B cell (primary cell): ENCODE measurements around the gene PRUNE1. TPM values are rescaled to one million over a fixed set of nuclear protein-coding genes. Genes with fewer than 3 reads are reported as not detected.

ENCODE experiments used
- ATAC-seq: fragments of 200-7000 bp; cut with Tn5 transposase; one replicate; pipeline ENCODE4 v1.10.0; 2021; ENCODE audit warnings: low read depth, mild to moderate bottlenecking, moderate number of reproducible peaks, moderate library complexity
- CTCF ChIA-PET: fragments of 350-600 bp; sonication (Branson Sonifier 250); formaldehyde crosslinking; loops from one replicate; lab custom pipeline; 2021; ENCODE audit warnings: antibody characterized with exemption, inconsistent platforms; lab: Charles Lee
- POLR2A ChIA-PET: fragments of 350-600 bp; sonication (Branson Sonifier 250); formaldehyde crosslinking; loops from one replicate; lab custom pipeline; 2021; ENCODE audit warnings: antibody characterized with exemption; lab: Charles Lee
- DNase-seq: peaks from one replicate; pipeline ENCODE4 v3.0.0; 2013
- H2AFZ ChIP-seq: 2 replicates; pipeline ENCODE4 v1.6.1; 2012; ENCODE audit warnings: mild to moderate bottlenecking, low read depth, low read length; ENCODE audit not compliant: insufficient read depth, poor library complexity, severe bottlenecking
- H3K27ac ChIP-seq, 2 donors: 1 replicate in 1 of 2; 2 replicates in 1 of 2; pipeline ENCODE4 v1.5.1; 2012 to 2013; ENCODE audit warnings: low read length in 2 of 2, mild to moderate bottlenecking in 2 of 2, moderate library complexity in 1 of 2
- H3K27me3 ChIP-seq, 4 experiments: fragments of 200-600 bp in 1 of 4; sonication (generic) in 1 of 4; replicated peaks in 1 of 4; 1 replicate in 2 of 4; 2 replicates in 2 of 4; pipeline versions ENCODE4 v1.6.1 to v1.7.0; 2013 to 2016; ENCODE audit warnings: low read length in 3 of 4, mild to moderate bottlenecking in 2 of 4, mixed read lengths in 1 of 4, moderate library complexity in 1 of 4; ENCODE audit not compliant: insufficient read depth in 4 of 4, control insufficient read depth in 3 of 4; ENCODE audit errors: control extremely low read depth in 1 of 4
- H3K36me3 ChIP-seq, 2 experiments: replicated peaks in 1 of 2; 1 replicate in 1 of 2; 2 replicates in 1 of 2; pipeline versions ENCODE4 v1.6.1 to v1.7.1; 2013; ENCODE audit warnings: low read length in 1 of 2; ENCODE audit not compliant: insufficient read depth in 2 of 2, control insufficient read depth in 1 of 2; ENCODE audit errors: control extremely low read depth in 1 of 2, extremely low read depth in 1 of 2
- H3K4me1 ChIP-seq, 2 donors: fragments of 200-600 bp in 1 of 2; sonication (generic) in 1 of 2; 1 replicate in 1 of 2; 2 replicates in 1 of 2; pipeline versions ENCODE4 v1.5.1 to v1.6.1; 2013 to 2017; ENCODE audit warnings: low read length in 2 of 2; ENCODE audit not compliant: control insufficient read depth in 2 of 2, insufficient read depth in 2 of 2
- H3K4me2 ChIP-seq: replicated peaks from 2 replicates; pipeline ENCODE3; 2012; ENCODE audit warnings: mild to moderate bottlenecking, low read depth, low read length; ENCODE audit not compliant: poor library complexity, severe bottlenecking
- H3K4me3 ChIP-seq, 5 experiments: fragments of 200-600 bp in 1 of 5; sonication (generic) in 1 of 5; 1 replicate in 3 of 5; 2 replicates in 2 of 5; pipeline versions ENCODE4 v1.5.1 to v1.7.0; 2011 to 2016; ENCODE audit warnings: low read length in 4 of 5, mild to moderate bottlenecking in 4 of 5, low read depth in 2 of 5, control low read depth in 1 of 5, moderate library complexity in 1 of 5; ENCODE audit not compliant: insufficient read depth in 1 of 5; ENCODE audit errors: control extremely low read depth in 1 of 5, extremely low read depth in 1 of 5
- H3K79me2 ChIP-seq: fragments of 200-600 bp; sonication (generic); one replicate; pipeline ENCODE4 v1.6.0; 2016; ENCODE audit warnings: low read length; ENCODE audit not compliant: control insufficient read depth, insufficient read depth
- H3K9ac ChIP-seq: fragments of 200-600 bp; sonication (generic); 2 replicates; pipeline ENCODE4 v1.6.1; 2017; ENCODE audit warnings: mild to moderate bottlenecking, low read length, moderate library complexity
- H3K9me3 ChIP-seq, 3 donors: one replicate each; pipeline versions ENCODE4 v1.6.1 to v1.7.1; 2013; ENCODE audit warnings: low read length in 2 of 3; ENCODE audit not compliant: control insufficient read depth in 2 of 3, insufficient read depth in 1 of 3; ENCODE audit errors: control extremely low read depth in 1 of 3
- H4K20me1 ChIP-seq: 2 replicates; pipeline ENCODE4 v1.6.0; 2012; ENCODE audit warnings: mild to moderate bottlenecking, low read length; ENCODE audit not compliant: insufficient read depth, control insufficient read depth, poor library complexity, severe bottlenecking
- H3K27ac Mint-ChIP-seq: one replicate; pipeline ENCODE4 v1.8.0; 2021; ENCODE audit warnings: mixed read lengths
- H3K27me3 Mint-ChIP-seq: one replicate; pipeline ENCODE4 v1.8.0; 2021; ENCODE audit warnings: mixed read lengths
- H3K4me1 Mint-ChIP-seq: one replicate; pipeline ENCODE4 v1.8.0; 2021; ENCODE audit warnings: mixed read lengths
- H3K4me3 Mint-ChIP-seq: one replicate; pipeline ENCODE4 v1.8.0; 2021; ENCODE audit warnings: mixed read lengths
- H3K9me3 Mint-ChIP-seq: one replicate; pipeline ENCODE4 v1.8.0; 2022; ENCODE audit warnings: mixed read lengths; ENCODE audit not compliant: insufficient read depth
- EZH2 ChIP-seq: IDR thresholded peaks from 2 replicates; pipeline ENCODE4 v1.6.1; 2012; ENCODE audit warnings: borderline replicate concordance, low read depth, mild to moderate bottlenecking, moderate library complexity, low read length; ENCODE audit not compliant: insufficient read depth, poor library complexity, severe bottlenecking
- WGBS: methylation state at CpG from one replicate; pipeline ENCODE4 v1.1.5; 2013; ENCODE audit warnings: missing lambda C conversion rate; ENCODE audit not compliant: insufficient coverage; 5-methylcytosine and 5-hydroxymethylcytosine counted together
- intact Hi-C: fragments of 100-400 bp; cut with micrococcal nuclease; formaldehyde crosslinking; loops from one replicate; pipeline ENCODE4 v1.10.0; 2022
- polyA plus RNA-seq: library from polyadenylated mRNA; depleted of rRNA; stranded (reverse); fragments of >200 nt; gene quantifications from 2 replicates; pipeline ENCODE4 v1.2.3, GENCODE V29; 2012
- total RNA-seq, 2 donors: library from RNA; stranded (reverse); fragments of 120-200 nt in 1 of 2; gene quantifications; 1 replicate in 1 of 2; 2 replicates in 1 of 2; pipeline versions ENCODE4 v1.2.3 to v1.2.4, GENCODE V29; 2013 to 2022

Gene PRUNE1
- total and polyA plus RNA-seq, 2 donors (not counting 1 experiment from before 2014, with no cell fraction given), result 15.9 to 21.3 TPM

DNA sequence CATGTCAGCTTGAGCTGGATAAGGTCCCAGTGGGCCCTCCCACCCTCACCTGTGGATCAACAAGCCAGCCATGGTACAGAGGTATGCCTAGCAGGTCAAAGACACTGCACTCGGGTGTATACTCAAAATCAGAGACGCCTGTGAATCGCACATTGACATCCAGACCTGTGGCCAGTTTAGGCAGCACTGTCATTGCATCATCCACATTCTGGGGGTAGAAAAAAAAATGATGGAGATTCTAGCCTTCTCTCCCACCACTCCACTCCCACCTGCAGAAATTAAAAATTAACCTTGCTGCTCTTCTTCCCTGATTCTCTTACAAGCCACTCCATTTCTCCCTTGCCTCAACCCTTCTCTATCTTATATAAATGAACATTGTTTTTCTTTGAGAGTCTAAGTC, 7.8 kb upstream of the PRUNE1 start:
- Mint-ChIP-seq H3K4me3 (no peak overlapping the region), H3K4me1 (peaks cover 27% of the 10 kb centered on the region), H3K27ac (no peak overlapping the region), H3K9me3 (no peaks in the 10 kb centered on the region), H3K27me3 (no peaks in the 10 kb centered on the region)
- Histone ChIP-seq H3K27me3 (no peaks in the 10 kb centered on the region), H3K4me1 (peaks cover 10 to 26% of the 10 kb centered on the region in 2 donors), H3K79me2 (peaks cover 8% of the 10 kb centered on the region), H3K9me3 (no peaks in the 10 kb centered on the region), H4K20me1 (no peaks in the 10 kb centered on the region), H3K9ac (no peak overlapping the region), H3K4me3 (no peak overlapping the region), H3K27ac (no peak overlapping the region), H3K36me3 (peaks cover 3 to 15% of the 10 kb centered on the region in 2 experiments), H3K4me2 (no peak overlapping the region), H2AFZ (no peak overlapping the region)
- WGBS, result 100% methylated on average over 1 of the region's 3 CpGs
- ChIA-PET POLR2A (no interaction called here), CTCF (interaction anchor here (0.6 to 1.5 kb wide), 4 partner anchors 9 to 12 kb away, joined by 3 read pairs; no protein-coding TSS in a partner anchor)
- no peak for DNase-seq
- ATAC-seq, result no peak
- intact Hi-C loops, result no loop called here
- TF ChIP-seq EZH2, result no peak

DNA sequence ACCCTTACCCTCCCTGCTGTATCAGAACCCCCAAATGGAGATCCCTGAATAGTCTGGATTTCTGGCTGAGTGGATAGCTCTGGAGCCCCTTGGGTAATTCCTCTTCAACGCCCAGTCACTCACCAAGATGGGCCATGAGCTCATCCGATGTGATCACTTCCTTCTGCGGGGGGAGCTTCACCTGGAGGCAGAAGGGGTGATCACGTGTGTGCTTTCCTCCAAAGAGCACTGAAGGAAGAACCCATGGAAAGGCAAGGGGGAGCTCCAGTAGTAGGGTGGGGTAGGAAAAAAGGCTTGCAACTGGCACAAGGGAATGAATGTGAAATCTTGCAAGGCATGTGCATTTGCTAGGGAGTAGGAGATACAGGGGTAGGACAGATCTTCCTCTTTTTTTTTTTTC, 6.6 kb upstream of the PRUNE1 start:
- POLR2A ChIA-PET, result no interaction called here
- H3K4me3 Mint-ChIP-seq, result no peak overlapping the region
- CTCF ChIA-PET, result interaction anchor here (1.2 to 1.8 kb wide), 4 partner anchors 9 to 328 kb away, joined by 3 to 6 read pairs (median 5); no protein-coding TSS in a partner anchor
- H3K9me3 ChIP-seq, result no peaks in the 10 kb centered on the region
- 88% methylated on average over 4 of the region's 4 CpGs for WGBS
- H3K9me3 Mint-ChIP-seq, result no peaks in the 10 kb centered on the region
- DNase-seq (no peak), ATAC-seq (no peak)
- intact Hi-C loops, result no loop called here
- no peak overlapping the region for H3K27ac Mint-ChIP-seq
- H3K4me1 ChIP-seq, result peaks cover 18 to 35% of the 10 kb centered on the region in 2 donors
- no peak overlapping the region for H3K4me3 ChIP-seq
- H3K4me1 Mint-ChIP-seq, result peaks cover 34% of the 10 kb centered on the region
- no peak overlapping the region for H2AFZ ChIP-seq
- peaks cover 3 to 15% of the 10 kb centered on the region in 2 experiments for H3K36me3 ChIP-seq
- H3K27me3 ChIP-seq, result no peaks in the 10 kb centered on the region
- TF ChIP-seq EZH2, result no peak
- H3K27me3 Mint-ChIP-seq, result no peaks in the 10 kb centered on the region
- H3K27ac ChIP-seq, result no peak overlapping the region
- no peaks in the 10 kb centered on the region for H4K20me1 ChIP-seq
- peaks cover 18% of the 10 kb centered on the region for H3K79me2 ChIP-seq
- no peak overlapping the region for H3K4me2 ChIP-seq
- no peak overlapping the region for H3K9ac ChIP-seq
